Measurements from ENCODE around the gene LACTB.

- TF ChIP-seq GABPA (IDR thresholded peaks at IDR 0.05; ENCODE audit: low read depth) (no peak), CREM (IDR thresholded peaks at IDR 0.05; ENCODE audit: low read depth) (no peak), POLR2AphosphoS5 (IDR thresholded peaks at IDR 0.05; ENCODE audit: low read length) (no peak), CTCF (IDR thresholded peaks at IDR 0.05 in 2 of 3, conservative IDR thresholded peaks at IDR 0.05 in 1 of 3; ENCODE audit: control insufficient read depth in 2 of 3, extremely low read depth in 1 of 3, insufficient read depth in 1 of 3, low read depth in 3 of 3, low read length in 3 of 3) (no peak), RAD51 (IDR thresholded peaks at IDR 0.05) (no peak), BRCA1 (IDR thresholded peaks at IDR 0.05; ENCODE audit: low read depth, low read length) (no peak), CEBPZ (IDR thresholded peaks at IDR 0.05; ENCODE audit: low read depth, low read length) (no peak), NFYB (IDR thresholded peaks at IDR 0.05; ENCODE audit: insufficient read depth, low read depth, low read length) (no peak)
Observed at GRCh38 chr15:63176302-63176701, 54.6 kb downstream of the LACTB start.
